ENCODE results near the gene NUP205. TPM values are rescaled to one million over a fixed set of nuclear protein-coding genes. Genes with fewer than 3 reads are reported as not detected.
"Not testable (repeated sequence)": the region's sequence is repeated elsewhere in the genome, so short reads cannot be mapped to it uniquely, and the experiment has no call there.

The NUP205 gene
- total and polyA plus RNA-seq, 2 experiments from 2014 or later: 15.2 to 44.6 TPM

DNA sequence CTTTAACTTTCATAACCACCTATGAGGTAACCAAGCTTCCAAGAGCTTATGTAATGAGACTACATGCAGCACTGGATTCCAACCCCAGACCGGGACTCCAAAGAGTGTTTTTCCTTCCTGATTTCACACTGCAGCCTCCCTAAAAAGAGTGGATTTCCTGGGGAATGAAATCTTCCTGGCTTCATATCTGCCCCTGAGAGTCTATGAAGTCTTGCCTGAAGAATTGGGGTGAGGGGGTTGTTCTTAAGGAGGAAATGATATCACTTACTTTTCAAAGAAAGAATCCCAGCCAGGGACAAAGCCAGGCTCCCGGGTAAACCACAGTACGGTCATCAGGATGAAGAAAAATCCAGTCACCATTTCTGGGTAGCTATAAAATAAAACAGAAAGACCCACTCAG lies 134.3 kb downstream of the NUP205 start:
- no peak for DNase-seq (ENCODE audit: low spot score)
- TF ChIP-seq EZH2phosphoT487 (IDR thresholded peaks at IDR 0.05; ENCODE audit: low read depth, severe bottlenecking, unreplicated experiment) (no peak), EZH2 (IDR thresholded peaks at IDR 0.05; ENCODE audit: borderline replicate concordance) (no peak)
- TF ChIP-seq, protein P1, sequence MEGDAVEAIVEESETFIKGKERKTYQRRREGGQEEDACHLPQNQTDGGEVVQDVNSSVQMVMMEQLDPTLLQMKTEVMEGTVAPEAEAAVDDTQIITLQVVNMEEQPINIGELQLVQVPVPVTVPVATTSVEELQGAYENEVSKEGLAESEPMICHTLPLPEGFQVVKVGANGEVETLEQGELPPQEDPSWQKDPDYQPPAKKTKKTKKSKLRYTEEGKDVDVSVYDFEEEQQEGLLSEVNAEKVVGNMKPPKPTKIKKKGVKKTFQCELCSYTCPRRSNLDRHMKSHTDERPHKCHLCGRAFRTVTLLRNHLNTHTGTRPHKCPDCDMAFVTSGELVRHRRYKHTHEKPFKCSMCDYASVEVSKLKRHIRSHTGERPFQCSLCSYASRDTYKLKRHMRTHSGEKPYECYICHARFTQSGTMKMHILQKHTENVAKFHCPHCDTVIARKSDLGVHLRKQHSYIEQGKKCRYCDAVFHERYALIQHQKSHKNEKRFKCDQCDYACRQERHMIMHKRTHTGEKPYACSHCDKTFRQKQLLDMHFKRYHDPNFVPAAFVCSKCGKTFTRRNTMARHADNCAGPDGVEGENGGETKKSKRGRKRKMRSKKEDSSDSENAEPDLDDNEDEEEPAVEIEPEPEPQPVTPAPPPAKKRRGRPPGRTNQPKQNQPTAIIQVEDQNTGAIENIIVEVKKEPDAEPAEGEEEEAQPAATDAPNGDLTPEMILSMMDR (IDR thresholded peaks at IDR 0.05; ENCODE audit: poor library complexity): no peak
- H3K4me3 ChIP-seq: no peak overlapping the region
- H3K9me3 ChIP-seq (ENCODE audit: low read depth): no peaks in the 10 kb centered on the region
- no peaks in the 10 kb centered on the region for H4K20me1 ChIP-seq (ENCODE audit: insufficient read depth, poor library complexity, severe bottlenecking)
- H3K27ac ChIP-seq: no peak overlapping the region
- no peaks in the 10 kb centered on the region for H3K4me1 ChIP-seq (ENCODE audit: insufficient read depth)
- no peaks in the 10 kb centered on the region for H3K9me2 ChIP-seq (replicated peaks; ENCODE audit: insufficient read depth)
- 89% methylated on average over 3 of the region's 3 CpGs for WGBS (ENCODE audit: low lambda C conversion rate, missing lambda C conversion rate)
- no peak overlapping the region for H2AFZ ChIP-seq
- no peaks in the 10 kb centered on the region for H3K36me3 ChIP-seq (replicated peaks; ENCODE audit: insufficient read depth, low read depth)
- H3K27me3 ChIP-seq: no peaks in the 10 kb centered on the region
- no peaks in the 10 kb centered on the region for H3K79me2 ChIP-seq
- H3K4me2 ChIP-seq: no peak overlapping the region

DNA sequence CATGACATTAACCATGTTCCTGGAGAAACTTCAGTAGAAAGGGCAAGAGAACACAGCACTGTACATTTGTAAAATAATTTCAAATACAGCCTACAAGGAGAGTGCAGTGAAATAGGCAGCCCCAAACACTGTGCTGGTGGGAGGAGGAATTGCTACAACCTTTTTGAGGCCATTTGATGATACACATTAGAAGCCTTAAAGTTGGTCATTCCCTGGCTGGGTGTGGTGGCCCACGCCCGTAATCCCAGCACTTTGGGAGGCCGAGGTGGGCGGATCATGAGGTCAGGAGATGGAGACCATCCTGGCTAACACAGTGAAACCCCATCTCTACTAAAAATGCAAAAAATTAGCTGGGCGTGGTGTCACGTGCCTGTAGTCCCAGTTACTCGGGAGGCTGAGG lies 134.9 kb downstream of the NUP205 start:
- not testable (repeated sequence) for H3K27ac ChIP-seq

DNA sequence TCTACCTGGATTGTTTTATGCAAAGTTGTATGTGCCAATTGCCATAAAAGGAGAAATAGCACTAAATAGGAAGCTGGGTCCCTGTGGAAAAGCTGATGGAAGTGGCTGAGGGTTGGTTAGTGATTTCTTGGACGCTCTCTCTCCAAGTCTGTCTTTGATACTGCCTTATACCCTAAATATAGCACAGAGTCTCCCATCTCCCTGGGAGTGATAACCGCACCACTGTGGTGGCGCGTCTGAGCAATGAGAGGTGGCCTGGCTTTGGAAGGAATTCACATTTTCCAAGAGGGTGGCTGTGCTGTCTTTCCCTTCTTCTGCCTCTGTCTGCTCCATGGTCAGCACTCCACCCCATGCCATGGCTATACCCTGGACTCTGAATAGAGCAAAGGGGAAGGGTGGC lies 135.8 kb downstream of the NUP205 start:
- H3K79me2 ChIP-seq: no peaks in the 10 kb centered on the region
- no peak for DNase-seq (ENCODE audit: low spot score)
- no peak overlapping the region for H3K4me3 ChIP-seq
- H3K36me3 ChIP-seq (replicated peaks; ENCODE audit: insufficient read depth, low read depth): no peaks in the 10 kb centered on the region
- H3K27ac ChIP-seq: no peak overlapping the region
- H4K20me1 ChIP-seq (ENCODE audit: insufficient read depth, poor library complexity, severe bottlenecking): no peaks in the 10 kb centered on the region
- TF ChIP-seq EZH2phosphoT487 (IDR thresholded peaks at IDR 0.05; ENCODE audit: low read depth, severe bottlenecking, unreplicated experiment): no peak
- TF ChIP-seq EZH2 (IDR thresholded peaks at IDR 0.05; ENCODE audit: borderline replicate concordance): no peak
- TF ChIP-seq, protein P1 (IDR thresholded peaks at IDR 0.05; ENCODE audit: poor library complexity): no peak
- no peak overlapping the region for H2AFZ ChIP-seq
- H3K27me3 ChIP-seq: no peaks in the 10 kb centered on the region
- H3K4me2 ChIP-seq: no peak overlapping the region
- 100% methylated on average over 4 of the region's 4 CpGs for WGBS (ENCODE audit: low lambda C conversion rate, missing lambda C conversion rate)
- H3K9me3 ChIP-seq (ENCODE audit: low read depth): no peaks in the 10 kb centered on the region
- H3K4me1 ChIP-seq (ENCODE audit: insufficient read depth): no peaks in the 10 kb centered on the region
- H3K9me2 ChIP-seq (replicated peaks; ENCODE audit: insufficient read depth): no peaks in the 10 kb centered on the region

More for the DNA sequence above, 134.9 kb downstream of the NUP205 start:
- not testable (repeated sequence) for H3K36me3 ChIP-seq (replicated peaks; ENCODE audit: insufficient read depth, low read depth); H2AFZ ChIP-seq; H3K4me2 ChIP-seq; H3K79me2 ChIP-seq; H3K4me3 ChIP-seq; H3K4me1 ChIP-seq (ENCODE audit: insufficient read depth); H3K9me3 ChIP-seq (ENCODE audit: low read depth); DNase-seq (ENCODE audit: low spot score); H3K9me2 ChIP-seq (replicated peaks; ENCODE audit: insufficient read depth); H4K20me1 ChIP-seq (ENCODE audit: insufficient read depth, poor library complexity, severe bottlenecking); H3K27me3 ChIP-seq
- WGBS (ENCODE audit: low lambda C conversion rate, missing lambda C conversion rate): 97% methylated on average over 7 of the region's 7 CpGs

DNA sequence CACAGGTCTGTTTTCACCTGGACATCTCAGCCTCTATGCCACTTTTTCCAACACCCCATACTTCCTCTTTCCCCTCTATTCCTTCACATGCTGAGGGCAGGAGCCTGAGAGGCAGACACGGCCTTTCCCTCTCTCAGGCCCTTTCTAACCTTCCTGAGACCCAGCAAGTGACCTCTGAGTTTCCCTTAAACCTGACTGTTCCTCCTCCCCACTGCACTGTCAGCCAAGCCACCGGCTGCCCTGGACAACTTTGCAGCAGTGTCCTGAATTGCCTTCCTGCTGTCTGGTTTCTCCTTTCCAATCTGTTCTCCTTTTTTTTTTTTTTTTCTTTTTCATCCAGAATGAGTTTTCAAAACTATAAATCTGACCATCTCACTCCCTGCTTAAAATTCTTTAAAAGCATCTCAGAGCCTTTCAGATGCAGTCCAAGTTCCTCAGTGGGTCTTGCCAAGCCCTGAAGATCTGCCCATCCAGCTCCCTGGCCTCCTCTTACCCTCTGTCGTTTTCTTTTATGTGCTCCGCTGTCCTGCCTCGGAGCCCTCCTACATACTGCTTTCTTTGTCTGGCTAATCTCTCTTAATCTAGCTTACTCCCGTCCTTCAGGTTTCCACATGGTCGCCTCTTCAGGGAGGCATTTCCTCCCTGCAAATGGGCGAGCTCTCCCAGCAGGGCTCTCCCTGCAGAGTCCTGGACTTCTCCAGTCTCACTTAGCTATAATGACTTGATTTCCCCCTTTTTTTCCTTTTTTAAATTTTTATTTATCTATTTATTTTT lies 139.7 kb downstream of the NUP205 start:
- no peak overlapping the region for H3K4me3 ChIP-seq
- no peaks in the 10 kb centered on the region for H4K20me1 ChIP-seq (ENCODE audit: insufficient read depth, poor library complexity, severe bottlenecking)
- WGBS (ENCODE audit: low lambda C conversion rate, missing lambda C conversion rate): 47% methylated on average over 8 of the region's 8 CpGs
- H3K27ac ChIP-seq: no peak overlapping the region
- no peaks in the 10 kb centered on the region for H3K9me2 ChIP-seq (replicated peaks; ENCODE audit: insufficient read depth)
- H3K4me1 ChIP-seq (ENCODE audit: insufficient read depth): no peaks in the 10 kb centered on the region
- H3K4me2 ChIP-seq: no peak overlapping the region
- no peak for DNase-seq (ENCODE audit: low spot score)
- TF ChIP-seq, protein P1 (IDR thresholded peaks at IDR 0.05; ENCODE audit: poor library complexity): no peak
- TF ChIP-seq EZH2 (IDR thresholded peaks at IDR 0.05; ENCODE audit: borderline replicate concordance) (no peak), EZH2phosphoT487 (IDR thresholded peaks at IDR 0.05; ENCODE audit: low read depth, severe bottlenecking, unreplicated experiment) (no peak)
- no peak overlapping the region for H2AFZ ChIP-seq
- H3K27me3 ChIP-seq: no peaks in the 10 kb centered on the region
- no peaks in the 10 kb centered on the region for H3K9me3 ChIP-seq (ENCODE audit: low read depth)
- no peaks in the 10 kb centered on the region for H3K79me2 ChIP-seq
- H3K36me3 ChIP-seq (replicated peaks; ENCODE audit: insufficient read depth, low read depth): no peaks in the 10 kb centered on the region

Data from hepatocyte (in vitro differentiated cells).